DND-41 (cell line): ENCODE results near the gene SYNE2.

Experiments
- CTCF ChIP-seq: IDR thresholded peaks from 2 replicates; pipeline ENCODE4 v1.5.1; 2012; ENCODE audit warnings: borderline replicate concordance, low read length, moderate library complexity, mild to moderate bottlenecking; ENCODE audit not compliant: poor library complexity, severe bottlenecking; ENCODE audit errors: extremely low read depth
- EZH2 ChIP-seq: IDR thresholded peaks from 3 replicates; pipeline ENCODE4 v1.6.1; 2012; ENCODE audit warnings: borderline replicate concordance, low read depth, mild to moderate bottlenecking, moderate library complexity, low read length, inconsistent platforms; ENCODE audit not compliant: severe bottlenecking

GRCh38 chr14:64186231-64187129, 333.7 kb downstream of the SYNE2 start:
- TF ChIP-seq CTCF: no peak
- TF ChIP-seq EZH2: no peak
